Transverse colon (tissue), 4 donors: ENCODE data around the gene RUVBL1. TPM values are rescaled to one million over a fixed set of nuclear protein-coding genes. Genes with fewer than 3 reads are reported as not detected.

Source experiments
- DNase-seq: peaks from one replicate; pipeline ENCODE4 v3.0.0-alpha.2; 2019
- H3K27ac ChIP-seq, 4 donors: fragments of 200-600 bp; sonication (generic); 2 replicates each; pipeline ENCODE4 v1.5.1; 2016 to 2018; ENCODE audit warnings: inconsistent platforms in 4 of 4
- H3K27me3 ChIP-seq: fragments of 200-600 bp; sonication (generic); 2 replicates; pipeline ENCODE4 v1.5.1; 2017; ENCODE audit warnings: inconsistent platforms
- H3K36me3 ChIP-seq, 4 donors: fragments of 200-600 bp; sonication (generic); 2 replicates each; pipeline ENCODE4 v1.5.1; 2017 to 2019; ENCODE audit warnings: inconsistent platforms in 4 of 4
- H3K4me1 ChIP-seq, 4 donors: fragments of 200-600 bp; sonication (generic); 2 replicates each; pipeline ENCODE4 v1.5.1; 2017 to 2020; ENCODE audit warnings: inconsistent platforms in 4 of 4
- H3K4me3 ChIP-seq, 4 donors: fragments of 200-600 bp; sonication (generic); 1 replicate in 1 of 4; 2 replicates in 3 of 4; pipeline versions ENCODE4 v1.5.1 to v1.6.1; 2017 to 2019; ENCODE audit warnings: inconsistent platforms in 4 of 4
- H3K9me3 ChIP-seq, 2 donors: fragments of 200-600 bp; sonication (generic); 2 replicates each; pipeline ENCODE4 v1.5.1; 2017 to 2019; ENCODE audit warnings: inconsistent platforms in 2 of 2
- EP300 ChIP-seq: sonication (generic); formaldehyde crosslinking; IDR thresholded peaks from one replicate; pipeline ENCODE4 v1.6.1; 2017; ENCODE audit warnings: antibody characterized with exemption, low read depth
- POLR2A ChIP-seq: fragments of 450-650 bp; IDR thresholded peaks from one replicate; pipeline ENCODE4 v1.6.1; 2016; ENCODE audit warnings: antibody characterized with exemption, mild to moderate bottlenecking, moderate library complexity
- POLR2AphosphoS5 ChIP-seq, 3 donors: sonication (generic); formaldehyde crosslinking; IDR thresholded peaks; one replicate each; pipeline ENCODE4 v1.6.1; 2016; ENCODE audit warnings: antibody characterized with exemption in 3 of 3
- WGBS, 2 donors: methylation state at CpG; one replicate each; pipeline ENCODE4 v1.1.5; 2018; ENCODE audit warnings: low coverage in 1 of 2; 5-methylcytosine and 5-hydroxymethylcytosine counted together
- in situ Hi-C, 4 donors: fragments of 200-750 bp; cut with MboI; loops; one replicate each; pipeline versions ENCODE4 v1.15.0 to v1.15.1; 2017; ENCODE audit warnings: low sequenced_read_pairs in 3 of 4, low pct_ligation_motif_present in 1 of 4, low pct_unique_long_range_greater_than_20kb in 1 of 4
- intact Hi-C: fragments of 100-400 bp; cut with DNase I; formaldehyde crosslinking; loops from one replicate; pipeline ENCODE4 v1.15.1; 2023; ENCODE audit warnings: low total_unique reads
- total RNA-seq, 4 donors: library from RNA; depleted of rRNA; stranded (reverse); fragments of >200 nt; gene quantifications; one replicate each; pipeline ENCODE4 v1.1.0, GENCODE V29; 2016
- TF ChIP-seq, protein P1 (sequence below), 5 experiments: fragments of 200-600 bp in 3 of 5; fragments of 450-650 bp in 2 of 5; sonication (generic) in 3 of 5; IDR thresholded peaks; 1 replicate in 2 of 5; 2 replicates in 3 of 5; pipeline ENCODE4 v1.5.1; 2016 to 2017; ENCODE audit warnings: antibody characterized with exemption in 5 of 5, inconsistent platforms in 3 of 5, mild to moderate bottlenecking in 2 of 5, moderate library complexity in 1 of 5

Gene RUVBL1
- total RNA-seq, 4 donors from 2014 or later = 1.4 to 16.4 (median 10.1) TPM; not detected in 1

DNA sequence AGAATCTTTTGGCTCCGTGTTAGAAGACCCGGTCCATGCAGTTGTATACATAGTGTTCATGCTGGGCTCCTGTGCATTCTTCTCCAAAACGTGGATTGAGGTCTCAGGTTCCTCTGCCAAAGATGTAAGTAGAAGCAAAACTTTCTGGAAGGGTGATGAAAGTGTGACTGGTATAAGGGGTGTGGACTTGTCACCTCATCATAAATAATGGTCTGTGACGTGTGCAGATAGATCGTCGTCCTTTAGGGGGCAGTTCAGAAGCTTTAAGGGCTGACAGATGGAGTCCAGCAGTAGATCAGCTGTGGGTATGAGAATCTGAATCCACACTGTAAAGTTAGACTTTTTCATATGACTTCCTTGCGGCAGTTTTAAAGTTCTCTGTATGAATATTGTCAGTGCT lies 56.1 kb downstream of the RUVBL1 start:
- in situ Hi-C loops (no loop called here), intact Hi-C loops (no loop called here)
- no peaks in the 10 kb centered on the region for H3K9me3 ChIP-seq
- H3K4me3 ChIP-seq = no peak overlapping the region
- no peak for DNase-seq
- H3K27ac ChIP-seq = no peak overlapping the region
- TF ChIP-seq EP300 = no peak
- TF ChIP-seq, protein P1, sequence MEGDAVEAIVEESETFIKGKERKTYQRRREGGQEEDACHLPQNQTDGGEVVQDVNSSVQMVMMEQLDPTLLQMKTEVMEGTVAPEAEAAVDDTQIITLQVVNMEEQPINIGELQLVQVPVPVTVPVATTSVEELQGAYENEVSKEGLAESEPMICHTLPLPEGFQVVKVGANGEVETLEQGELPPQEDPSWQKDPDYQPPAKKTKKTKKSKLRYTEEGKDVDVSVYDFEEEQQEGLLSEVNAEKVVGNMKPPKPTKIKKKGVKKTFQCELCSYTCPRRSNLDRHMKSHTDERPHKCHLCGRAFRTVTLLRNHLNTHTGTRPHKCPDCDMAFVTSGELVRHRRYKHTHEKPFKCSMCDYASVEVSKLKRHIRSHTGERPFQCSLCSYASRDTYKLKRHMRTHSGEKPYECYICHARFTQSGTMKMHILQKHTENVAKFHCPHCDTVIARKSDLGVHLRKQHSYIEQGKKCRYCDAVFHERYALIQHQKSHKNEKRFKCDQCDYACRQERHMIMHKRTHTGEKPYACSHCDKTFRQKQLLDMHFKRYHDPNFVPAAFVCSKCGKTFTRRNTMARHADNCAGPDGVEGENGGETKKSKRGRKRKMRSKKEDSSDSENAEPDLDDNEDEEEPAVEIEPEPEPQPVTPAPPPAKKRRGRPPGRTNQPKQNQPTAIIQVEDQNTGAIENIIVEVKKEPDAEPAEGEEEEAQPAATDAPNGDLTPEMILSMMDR (IDR thresholded peaks at IDR 0.05) = no peak
- TF ChIP-seq POLR2A = no peak
- no peak for TF ChIP-seq POLR2AphosphoS5 (IDR thresholded peaks at IDR 0.05)
- H3K27me3 ChIP-seq = no peaks in the 10 kb centered on the region
- H3K36me3 ChIP-seq = peaks cover 0 to 88% (median 45%) of the 10 kb centered on the region in 4 donors
- H3K4me1 ChIP-seq = no peaks in the 10 kb centered on the region
- 69 to 100% methylated on average over 3 to 7 of the region's 7 CpGs for WGBS, 2 donors

DNA sequence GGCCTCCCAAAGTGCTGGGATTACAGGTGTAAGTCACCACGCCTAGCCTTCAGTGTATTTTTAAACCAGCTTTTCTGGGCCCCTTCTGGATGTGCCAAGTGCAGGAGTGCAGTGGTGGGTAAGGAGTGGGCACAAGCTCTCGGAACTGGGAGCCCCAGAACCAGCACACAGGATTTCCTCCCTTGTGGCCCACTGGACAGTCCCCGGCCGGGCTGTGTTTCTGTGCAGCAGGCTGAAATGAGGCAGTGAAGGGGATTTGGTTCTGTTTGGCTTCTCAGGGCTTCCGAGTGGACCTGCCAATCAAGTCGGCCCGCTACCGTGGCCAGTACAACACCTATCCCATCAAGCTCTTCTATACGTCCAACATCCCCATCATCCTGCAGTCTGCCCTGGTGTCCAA lies 56.9 kb downstream of the RUVBL1 start:
- in situ Hi-C loops = no loop called here
- Histone ChIP-seq H3K27ac (no peak overlapping the region), H3K36me3 (peaks cover 0 to 96% (median 49%) of the 10 kb centered on the region in 4 donors), H3K27me3 (no peaks in the 10 kb centered on the region), H3K4me1 (no peaks in the 10 kb centered on the region), H3K4me3 (no peak overlapping the region), H3K9me3 (no peaks in the 10 kb centered on the region)
- no peak for DNase-seq
- TF ChIP-seq EP300 (no peak), POLR2A (no peak), POLR2AphosphoS5 (IDR thresholded peaks at IDR 0.05) (no peak)
- TF ChIP-seq, protein P1 (IDR thresholded peaks at IDR 0.05) = no peak
- WGBS, 2 donors = 96% methylated on average over 9 of the region's 9 CpGs; no CpG with 5 or more reads in 1 of the 2 donors
- intact Hi-C loops = no loop called here

DNA sequence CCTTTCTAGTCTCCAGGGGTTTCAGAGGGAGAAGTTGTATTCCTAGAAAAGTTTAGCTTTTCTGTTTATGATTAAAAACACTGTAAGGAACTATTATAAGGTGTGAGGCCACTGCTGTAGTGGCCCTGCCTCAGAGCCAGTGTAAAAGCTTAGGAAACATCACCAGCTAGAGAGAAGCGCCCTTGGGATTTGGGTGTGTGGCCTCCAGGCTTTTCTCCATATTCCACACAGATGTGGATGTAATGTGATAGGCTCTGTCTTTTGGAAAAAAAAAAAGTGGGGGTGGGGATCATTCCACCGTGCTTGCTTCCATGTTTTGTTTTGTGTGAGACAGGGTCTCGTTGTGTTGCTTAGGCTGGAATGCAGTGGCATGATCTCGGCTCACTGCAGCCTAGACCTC lies 57.5 kb downstream of the RUVBL1 start:
- Histone ChIP-seq H3K27me3 (no peaks in the 10 kb centered on the region), H3K9me3 (no peaks in the 10 kb centered on the region), H3K27ac (no peak overlapping the region), H3K36me3 (peaks cover 0 to 95% (median 50%) of the 10 kb centered on the region in 4 donors), H3K4me1 (no peaks in the 10 kb centered on the region), H3K4me3 (no peak overlapping the region)
- intact Hi-C loops = no loop called here
- in situ Hi-C loops = no loop called here
- TF ChIP-seq, protein P1 (IDR thresholded peaks at IDR 0.05) = no peak
- TF ChIP-seq POLR2A = no peak
- no peak for TF ChIP-seq POLR2AphosphoS5 (IDR thresholded peaks at IDR 0.05)
- TF ChIP-seq EP300 = no peak
- DNase-seq = no peak
- WGBS, 2 donors = 93 to 100% methylated on average over 1 to 4 of the region's 4 CpGs

DNA sequence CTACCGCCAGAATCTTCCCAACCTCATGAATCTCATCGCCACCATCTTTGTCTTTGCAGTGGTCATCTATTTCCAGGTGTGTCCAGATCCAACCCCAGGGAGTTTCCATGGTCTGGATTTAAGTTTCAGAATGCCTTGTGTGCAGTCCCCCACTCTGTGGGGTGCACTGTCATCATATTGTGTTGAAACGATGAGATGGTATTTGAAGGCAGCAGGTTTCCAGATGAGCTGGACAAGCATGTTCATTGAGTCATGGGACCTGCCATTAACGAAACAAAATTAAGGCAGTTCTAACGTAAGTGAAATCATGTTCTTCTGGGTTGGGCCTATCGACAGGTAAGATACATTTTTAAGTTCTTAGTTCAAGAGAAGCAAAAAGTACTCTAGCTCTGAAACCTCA lies 58.6 kb downstream of the RUVBL1 start:
- no peak for DNase-seq
- in situ Hi-C loops = no loop called here
- no peaks in the 10 kb centered on the region for H3K4me1 ChIP-seq
- no peaks in the 10 kb centered on the region for H3K27me3 ChIP-seq
- intact Hi-C loops = no loop called here
- H3K27ac ChIP-seq = no peak overlapping the region
- TF ChIP-seq POLR2A (no peak), EP300 (no peak), POLR2AphosphoS5 (IDR thresholded peaks at IDR 0.05) (no peak)
- TF ChIP-seq, protein P1 (IDR thresholded peaks at IDR 0.05) = no peak
- no peak overlapping the region for H3K4me3 ChIP-seq
- WGBS, 2 donors = 88 to 100% methylated on average over 3 to 6 of the region's 6 CpGs
- no peaks in the 10 kb centered on the region for H3K9me3 ChIP-seq
- H3K36me3 ChIP-seq = peaks cover 0 to 95% (median 52%) of the 10 kb centered on the region in 4 donors
